ENCODE measurements around the gene WNT7B.

DNA sequence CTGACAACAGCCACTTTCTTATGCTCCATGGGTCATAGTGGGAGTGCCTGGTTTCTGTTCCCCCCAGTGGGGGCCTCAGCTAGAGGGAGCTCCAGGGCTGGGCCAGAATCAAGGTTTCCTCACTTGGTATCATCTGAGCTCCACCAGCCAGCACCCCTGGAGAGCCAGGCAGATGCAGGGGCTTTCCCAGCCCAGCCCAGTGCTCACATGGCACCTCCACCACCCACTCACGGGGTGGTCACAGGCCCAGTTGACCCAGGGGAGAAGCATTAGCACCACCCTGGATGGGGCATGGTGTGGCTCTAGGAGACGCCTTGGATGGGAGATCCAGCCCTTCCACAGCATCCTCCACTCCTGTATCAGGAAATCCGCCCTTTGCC, 24.1 kb upstream of the WNT7B start:
- TF ChIP-seq, protein P1, sequence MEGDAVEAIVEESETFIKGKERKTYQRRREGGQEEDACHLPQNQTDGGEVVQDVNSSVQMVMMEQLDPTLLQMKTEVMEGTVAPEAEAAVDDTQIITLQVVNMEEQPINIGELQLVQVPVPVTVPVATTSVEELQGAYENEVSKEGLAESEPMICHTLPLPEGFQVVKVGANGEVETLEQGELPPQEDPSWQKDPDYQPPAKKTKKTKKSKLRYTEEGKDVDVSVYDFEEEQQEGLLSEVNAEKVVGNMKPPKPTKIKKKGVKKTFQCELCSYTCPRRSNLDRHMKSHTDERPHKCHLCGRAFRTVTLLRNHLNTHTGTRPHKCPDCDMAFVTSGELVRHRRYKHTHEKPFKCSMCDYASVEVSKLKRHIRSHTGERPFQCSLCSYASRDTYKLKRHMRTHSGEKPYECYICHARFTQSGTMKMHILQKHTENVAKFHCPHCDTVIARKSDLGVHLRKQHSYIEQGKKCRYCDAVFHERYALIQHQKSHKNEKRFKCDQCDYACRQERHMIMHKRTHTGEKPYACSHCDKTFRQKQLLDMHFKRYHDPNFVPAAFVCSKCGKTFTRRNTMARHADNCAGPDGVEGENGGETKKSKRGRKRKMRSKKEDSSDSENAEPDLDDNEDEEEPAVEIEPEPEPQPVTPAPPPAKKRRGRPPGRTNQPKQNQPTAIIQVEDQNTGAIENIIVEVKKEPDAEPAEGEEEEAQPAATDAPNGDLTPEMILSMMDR (IDR thresholded peaks at IDR 0.05), result no peak
- TF ChIP-seq POLR2A (IDR thresholded peaks at IDR 0.05), result no peak

All from testis (tissue), 2 donors.